GM03348 (cell line): ENCODE data around the gene KLHL40.
A peak's percentile ranks its signal among the peaks of the same experiment; 100 is the strongest.

ENCODE experiments used
- DNase-seq: peaks from one replicate; pipeline ENCODE4 v3.0.0; 2012; ENCODE audit warnings: low spot score

The KLHL40 gene

DNA sequence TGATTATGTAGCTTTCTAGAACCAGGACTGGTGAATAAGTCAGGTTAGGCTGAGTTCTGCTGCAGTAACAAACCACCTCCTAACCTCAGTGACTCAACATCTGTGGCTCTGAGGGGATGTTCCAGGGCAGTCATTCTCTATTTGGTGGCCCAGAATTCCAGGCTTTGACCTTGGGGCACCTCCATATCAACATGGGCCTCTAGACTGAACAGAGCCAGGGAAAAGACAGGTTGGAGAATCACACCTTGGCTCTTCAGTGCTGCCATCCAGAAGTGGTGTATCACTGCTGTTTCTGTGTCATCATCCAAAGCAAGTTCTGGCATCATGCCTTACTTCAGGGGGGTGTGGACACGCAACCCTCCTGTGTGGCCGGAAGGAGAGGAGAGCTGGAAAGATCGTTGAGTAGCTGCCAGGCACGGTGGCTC lies 16.5 kb upstream of the KLHL40 start:
- peak; percentile 18 for DNase-seq

DNA sequence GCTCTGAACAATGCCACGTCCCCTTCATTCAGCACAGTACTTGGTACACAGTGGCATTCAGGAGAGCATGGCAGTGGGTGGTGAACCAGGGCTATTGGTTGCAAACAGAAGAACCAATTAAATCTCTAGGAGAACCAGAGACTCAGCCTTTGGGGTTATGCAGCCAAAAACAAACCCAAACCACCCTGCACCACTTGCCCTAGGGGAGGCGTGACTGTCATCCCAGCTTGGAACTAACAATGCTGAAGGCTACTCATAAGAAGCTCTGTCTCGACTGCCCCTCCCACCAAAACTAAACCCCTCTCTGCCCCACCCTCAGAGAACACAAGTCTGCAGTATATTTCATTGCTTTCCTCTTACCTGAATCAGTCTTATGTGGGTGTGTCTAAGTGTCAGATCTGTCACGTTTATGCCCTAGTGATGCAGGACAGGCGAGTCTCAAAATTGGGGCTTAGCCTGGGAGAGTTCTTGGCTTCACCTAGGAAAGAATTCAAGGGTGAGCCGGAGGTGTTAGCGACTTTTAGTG lies 15.2 kb upstream of the KLHL40 start:
- DNase-seq, result no peak

DNA sequence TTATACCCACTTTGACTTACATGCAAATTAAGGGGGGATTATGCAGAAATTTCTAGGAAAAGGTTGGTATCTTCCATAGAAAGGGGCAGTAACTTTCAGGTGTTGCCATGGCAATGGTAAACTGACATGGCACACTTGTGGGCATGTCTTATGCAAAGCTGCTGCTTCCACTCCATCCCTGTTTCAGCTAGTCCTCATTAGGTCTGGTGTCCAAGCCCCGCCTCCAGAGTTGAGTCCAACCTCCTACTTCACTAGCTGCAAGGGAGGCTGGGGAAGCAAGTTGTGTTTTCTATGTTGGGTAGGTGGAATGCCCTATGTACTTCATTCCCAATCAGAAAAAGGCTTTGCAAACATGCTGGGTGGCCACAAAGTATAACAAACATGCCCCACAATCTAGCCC lies 14.7 kb upstream of the KLHL40 start:
- no peak for DNase-seq

DNA sequence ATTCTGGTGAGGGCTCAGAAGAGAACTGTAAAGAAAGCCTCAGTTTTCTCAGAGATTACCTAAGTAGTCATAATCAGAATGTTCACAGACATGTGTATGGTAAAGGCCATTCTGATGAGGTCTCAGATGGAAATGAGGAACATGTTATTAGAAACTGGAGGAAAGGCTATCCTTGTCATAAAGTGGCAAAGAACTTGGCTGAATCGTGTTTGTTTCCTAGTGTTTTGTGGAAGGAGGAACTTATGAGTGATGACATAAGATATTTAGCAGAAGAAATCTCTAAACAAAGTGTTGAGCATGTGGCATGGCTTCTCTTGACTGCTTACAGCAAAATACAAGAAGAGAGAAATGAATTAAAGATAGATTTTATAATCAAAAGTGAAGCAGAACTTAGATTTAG lies 12.8 kb upstream of the KLHL40 start:
- no peak for DNase-seq

DNA sequence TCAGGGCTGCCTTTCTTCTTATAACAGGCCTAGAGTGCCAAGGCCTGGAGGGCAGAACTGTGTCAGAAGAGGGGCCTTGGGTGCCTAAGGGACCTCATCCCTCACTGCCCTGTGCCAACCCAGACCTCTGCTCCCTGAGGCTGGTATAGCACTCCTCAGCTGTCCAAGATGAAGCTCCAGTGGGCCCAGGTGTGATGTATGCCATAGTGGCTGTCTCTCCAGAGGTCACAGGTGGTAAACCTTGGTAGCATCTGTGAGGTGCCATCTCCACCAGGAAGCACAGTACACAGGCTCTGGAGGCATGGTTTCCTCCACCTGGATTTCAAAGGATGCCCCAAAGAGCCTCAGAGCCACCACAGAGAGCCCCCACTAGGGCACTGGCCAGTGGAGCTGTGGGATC lies 12.3 kb upstream of the KLHL40 start:
- DNase-seq, result no peak

DNA sequence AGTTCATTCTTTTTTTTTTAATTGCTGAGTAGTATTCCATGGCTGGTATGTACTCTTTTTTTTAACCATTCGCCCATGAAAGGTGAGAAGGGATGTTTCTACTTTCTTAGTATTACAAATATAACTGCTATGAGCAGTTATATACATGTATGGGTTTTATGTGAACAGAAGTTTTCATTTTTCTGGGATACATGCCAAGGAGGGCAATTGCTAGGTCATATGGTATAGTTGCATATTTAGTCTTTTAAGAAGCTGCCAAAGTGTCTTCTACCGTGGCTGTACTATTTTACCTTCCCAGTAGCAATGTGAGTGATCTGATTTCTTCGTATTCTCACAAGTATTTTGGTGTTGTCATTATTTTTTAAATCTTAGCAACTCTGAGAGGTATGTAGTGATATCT lies 11.2 kb upstream of the KLHL40 start:
- no peak for DNase-seq

DNA sequence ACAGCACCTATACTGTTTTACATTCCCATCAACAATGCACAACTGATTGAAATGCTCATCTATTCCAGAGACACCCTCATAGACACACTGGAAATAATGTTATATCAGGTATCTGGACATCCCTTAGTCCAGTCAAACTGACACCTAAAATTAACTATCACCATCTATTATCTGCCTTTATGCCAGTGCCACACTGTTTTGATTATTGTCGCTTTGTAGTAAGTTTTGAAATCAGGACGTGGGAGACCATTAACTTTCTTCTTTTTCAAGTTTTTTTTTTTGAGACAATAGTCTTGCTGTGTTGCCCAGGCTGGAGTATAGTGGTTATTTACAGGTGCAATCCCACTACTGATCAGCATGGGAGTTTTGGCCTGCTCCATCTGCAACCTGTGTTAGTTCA lies 9.4 kb upstream of the KLHL40 start:
- DNase-seq, result no peak

DNA sequence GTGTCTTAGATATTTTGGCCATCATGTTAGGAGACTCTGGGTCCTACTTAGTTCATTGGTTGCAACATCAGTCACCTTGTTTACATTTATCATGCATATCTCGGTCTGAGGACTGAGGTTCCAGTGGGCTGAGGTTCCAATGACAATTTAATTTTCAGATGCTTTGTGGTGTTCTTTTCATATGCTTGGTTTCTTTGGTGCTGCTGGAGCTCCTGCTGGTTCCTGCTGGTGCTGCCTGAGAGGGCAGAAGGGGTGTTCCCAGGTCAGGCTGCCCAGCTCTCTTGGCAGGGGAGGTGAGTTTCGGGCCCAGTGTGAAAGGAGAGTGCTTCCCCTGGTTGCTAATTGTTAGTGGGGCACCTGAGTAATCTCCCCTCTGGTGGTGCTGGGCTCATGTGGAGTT lies 6.9 kb upstream of the KLHL40 start:
- DNase-seq, result no peak

DNA sequence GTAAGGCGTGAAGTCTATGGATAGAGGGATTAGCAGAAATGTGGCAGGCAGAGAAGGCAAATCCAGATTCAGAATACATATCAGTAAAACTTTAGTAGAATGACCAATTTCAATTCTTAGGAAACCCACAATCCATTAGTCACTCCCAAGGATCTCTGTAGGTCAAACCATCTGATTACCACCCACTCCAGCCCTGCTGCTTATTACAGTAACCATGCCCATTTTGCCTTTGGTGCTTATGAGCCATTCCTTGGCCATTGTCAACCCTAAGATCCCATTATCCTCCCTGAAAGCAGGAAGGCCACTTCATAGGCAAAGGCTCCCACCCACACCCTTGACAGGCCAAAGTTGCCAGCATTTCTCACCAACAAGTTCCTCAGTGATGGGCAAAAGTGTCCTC lies 5.1 kb upstream of the KLHL40 start:
- peak; percentile 56 for DNase-seq

DNA sequence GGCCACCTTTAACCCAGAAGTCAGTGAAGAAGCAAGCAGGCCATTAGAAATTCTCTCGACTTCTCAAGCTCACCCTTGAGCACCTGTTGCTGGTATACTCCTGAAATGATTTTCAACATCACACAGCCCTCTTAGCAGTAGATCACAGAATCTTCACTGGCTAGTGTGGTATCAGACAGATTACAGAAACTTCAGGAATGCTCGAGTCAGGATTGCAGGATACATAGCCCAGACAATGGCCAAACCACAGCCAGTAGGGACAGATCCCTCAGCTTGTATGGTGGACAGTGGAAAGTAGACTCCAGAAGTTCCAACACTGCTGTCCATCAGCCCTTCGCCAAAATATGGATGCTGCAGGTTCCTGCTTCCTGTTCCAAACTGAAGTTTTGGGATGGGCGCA lies 4.5 kb upstream of the KLHL40 start:
- peak; percentile 50 for DNase-seq

DNA sequence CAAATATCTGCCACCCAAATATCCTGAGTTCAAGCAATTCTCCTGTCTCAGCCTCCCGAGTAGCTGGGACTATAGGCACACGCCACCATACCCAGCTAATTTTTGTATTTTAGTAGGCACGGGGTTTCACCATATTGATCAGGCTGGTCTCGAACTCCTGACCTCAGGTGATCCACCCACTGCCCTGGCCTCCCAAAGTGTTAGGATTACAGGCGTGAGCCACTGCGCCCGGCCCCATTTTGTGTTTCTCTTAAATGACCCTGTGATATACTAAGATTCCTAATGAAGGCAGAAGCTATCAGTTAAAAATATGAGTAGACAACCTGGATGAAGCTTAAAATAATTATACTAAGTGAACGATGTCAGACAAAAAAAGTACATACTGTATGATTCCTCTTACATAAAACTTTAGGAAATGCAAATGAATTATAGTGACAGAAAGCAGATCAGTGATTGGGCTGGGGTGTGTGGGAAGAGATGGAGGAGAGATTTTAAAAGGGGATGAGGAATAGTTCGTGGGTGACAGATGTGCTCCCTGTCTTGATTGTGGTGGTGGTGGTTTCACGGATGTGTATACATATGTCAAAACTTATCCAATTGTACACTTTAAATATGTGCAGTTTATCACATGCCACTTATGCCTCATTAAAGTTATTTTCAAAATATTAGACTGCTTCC lies 3.8 kb upstream of the KLHL40 start:
- no peak for DNase-seq

DNA sequence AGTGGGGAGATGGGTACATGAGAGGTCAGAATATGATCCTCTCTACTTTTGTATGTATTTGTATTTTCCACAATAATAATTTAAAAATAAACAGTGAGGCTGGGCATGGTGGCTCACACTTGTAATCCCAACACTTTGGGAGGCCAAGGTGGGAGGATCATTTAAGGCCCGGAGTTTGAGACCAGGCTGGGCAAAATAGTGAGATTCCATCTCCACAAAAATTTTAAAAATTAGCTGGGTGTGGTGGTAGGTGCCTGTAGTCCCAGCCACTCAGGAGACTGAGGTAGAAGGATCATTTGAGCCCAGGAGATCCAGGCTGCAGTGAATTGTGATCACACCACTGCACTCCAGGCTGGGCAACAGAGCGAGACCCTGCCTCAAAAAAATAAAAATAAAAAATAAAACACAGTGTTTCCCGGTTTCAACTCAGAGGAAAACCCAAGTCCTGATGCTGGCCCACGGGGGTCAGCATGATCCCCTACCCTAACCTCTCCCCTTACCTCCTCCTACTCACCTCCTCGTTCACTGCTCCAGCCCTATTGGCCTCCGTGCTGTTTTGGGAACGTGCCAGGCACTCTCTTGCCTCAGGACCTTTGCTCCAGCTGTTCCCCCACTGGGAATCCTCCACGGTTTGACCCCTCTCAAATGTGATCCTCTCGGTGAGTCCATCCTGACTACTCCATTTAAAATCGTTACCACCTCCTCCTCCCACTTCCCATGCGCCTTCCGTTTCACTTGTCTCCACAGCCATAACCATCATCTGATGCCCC lies 2.9 kb upstream of the KLHL40 start:
- DNase-seq, result no peak

DNA sequence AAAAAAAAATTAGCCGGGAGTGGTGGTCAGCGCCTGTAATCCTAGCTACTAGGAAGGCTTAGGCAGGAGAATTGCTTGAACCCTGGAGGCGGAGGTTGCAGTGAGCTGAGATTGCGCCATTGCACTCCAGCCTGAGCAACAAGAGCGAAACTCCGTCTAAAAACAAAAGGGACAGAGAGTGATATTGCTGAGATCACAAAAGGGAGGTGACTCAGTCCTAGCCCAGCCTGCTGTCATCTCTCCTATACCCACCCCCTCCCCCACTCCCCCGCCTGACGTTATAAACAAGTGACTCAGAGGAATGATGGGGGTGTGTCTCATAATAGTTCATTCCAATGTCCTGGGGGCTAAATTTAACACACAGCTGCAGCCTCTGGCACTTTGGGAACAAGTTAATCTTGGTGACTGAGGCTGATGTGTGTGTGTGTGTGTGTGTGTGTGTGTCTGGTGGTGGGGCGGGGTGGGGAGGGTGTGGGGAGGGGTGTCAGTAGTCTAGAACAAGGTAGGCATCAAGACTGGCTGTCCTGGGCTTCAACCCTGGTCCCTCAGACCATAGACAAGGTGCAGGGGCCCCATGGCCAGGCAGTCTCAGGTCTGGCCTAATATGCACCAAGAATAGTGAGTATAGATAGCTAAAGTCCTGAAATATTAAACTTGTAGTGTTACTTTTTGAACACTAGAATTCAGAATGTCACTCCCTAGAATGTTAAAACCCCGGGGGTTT lies 1.3 kb upstream of the KLHL40 start:
- peak; percentile 95 for DNase-seq

DNA sequence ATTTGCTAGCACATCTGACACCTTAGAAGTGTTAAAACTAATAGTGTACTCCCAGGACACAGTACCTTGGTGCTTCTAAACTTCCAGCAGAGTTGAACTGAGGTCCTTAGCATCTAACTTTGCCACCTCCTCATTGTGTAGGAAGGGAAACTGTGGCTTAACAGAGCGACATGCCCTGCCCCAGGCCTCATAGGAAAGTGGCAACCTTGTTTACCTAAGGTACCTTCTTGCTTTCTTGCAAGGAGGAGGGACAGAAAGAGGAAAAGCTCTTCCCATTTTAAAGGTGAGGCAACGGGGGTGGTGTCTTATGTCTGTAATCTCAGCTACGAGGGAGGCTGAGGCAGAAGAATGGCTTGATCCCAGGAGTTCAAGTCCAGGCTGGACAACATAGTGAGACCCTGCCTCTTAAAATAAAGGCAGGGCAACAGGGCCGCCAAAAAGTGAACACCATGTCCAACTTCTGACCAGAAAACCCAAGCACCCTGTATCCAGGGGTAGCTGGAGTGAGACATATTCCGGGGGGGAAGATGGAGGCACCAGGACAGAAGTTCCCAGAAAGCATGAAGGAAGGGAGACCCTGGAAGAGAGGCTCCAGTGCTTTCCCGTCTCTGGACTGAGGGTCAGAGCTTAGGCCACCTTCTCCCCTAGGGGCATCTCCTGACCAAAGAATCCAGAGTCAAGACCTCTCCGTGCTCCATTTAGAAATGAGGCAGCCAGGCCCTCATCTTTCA lies 540 bp upstream of the KLHL40 start:
- DNase-seq, result no peak

DNA sequence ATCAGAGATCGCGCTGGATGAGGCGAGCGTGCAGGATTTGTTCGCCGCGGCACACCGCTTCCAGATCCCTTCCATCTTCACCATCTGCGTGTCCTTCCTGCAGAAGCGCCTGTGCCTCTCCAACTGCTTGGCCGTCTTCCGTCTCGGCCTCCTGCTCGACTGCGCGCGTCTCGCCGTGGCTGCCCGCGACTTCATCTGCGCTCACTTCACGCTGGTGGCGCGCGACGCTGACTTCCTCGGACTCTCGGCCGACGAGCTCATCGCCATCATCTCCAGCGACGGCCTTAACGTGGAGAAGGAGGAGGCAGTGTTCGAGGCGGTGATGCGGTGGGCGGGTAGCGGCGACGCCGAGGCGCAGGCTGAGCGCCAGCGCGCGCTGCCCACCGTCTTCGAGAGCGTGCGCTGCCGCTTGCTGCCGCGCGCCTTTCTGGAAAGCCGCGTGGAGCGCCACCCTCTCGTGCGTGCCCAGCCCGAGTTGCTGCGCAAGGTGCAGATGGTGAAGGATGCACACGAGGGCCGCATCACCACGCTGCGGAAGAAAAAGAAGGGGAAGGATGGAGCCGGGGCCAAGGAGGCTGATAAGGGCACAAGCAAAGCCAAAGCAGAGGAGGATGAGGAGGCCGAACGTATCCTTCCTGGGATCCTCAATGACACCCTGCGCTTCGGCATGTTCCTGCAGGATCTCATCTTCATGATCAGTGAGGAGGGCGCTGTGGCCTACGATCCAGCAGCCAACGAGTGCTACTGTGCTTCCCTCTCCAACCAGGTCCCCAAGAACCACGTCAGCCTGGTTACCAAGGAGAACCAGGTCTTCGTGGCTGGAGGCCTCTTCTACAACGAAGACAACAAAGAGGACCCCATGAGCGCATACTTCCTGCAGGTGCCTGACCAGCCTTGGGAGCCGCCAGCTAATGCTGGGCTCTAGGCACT lies 819 bp downstream of the KLHL40 start:
- DNase-seq, result no peak

DNA sequence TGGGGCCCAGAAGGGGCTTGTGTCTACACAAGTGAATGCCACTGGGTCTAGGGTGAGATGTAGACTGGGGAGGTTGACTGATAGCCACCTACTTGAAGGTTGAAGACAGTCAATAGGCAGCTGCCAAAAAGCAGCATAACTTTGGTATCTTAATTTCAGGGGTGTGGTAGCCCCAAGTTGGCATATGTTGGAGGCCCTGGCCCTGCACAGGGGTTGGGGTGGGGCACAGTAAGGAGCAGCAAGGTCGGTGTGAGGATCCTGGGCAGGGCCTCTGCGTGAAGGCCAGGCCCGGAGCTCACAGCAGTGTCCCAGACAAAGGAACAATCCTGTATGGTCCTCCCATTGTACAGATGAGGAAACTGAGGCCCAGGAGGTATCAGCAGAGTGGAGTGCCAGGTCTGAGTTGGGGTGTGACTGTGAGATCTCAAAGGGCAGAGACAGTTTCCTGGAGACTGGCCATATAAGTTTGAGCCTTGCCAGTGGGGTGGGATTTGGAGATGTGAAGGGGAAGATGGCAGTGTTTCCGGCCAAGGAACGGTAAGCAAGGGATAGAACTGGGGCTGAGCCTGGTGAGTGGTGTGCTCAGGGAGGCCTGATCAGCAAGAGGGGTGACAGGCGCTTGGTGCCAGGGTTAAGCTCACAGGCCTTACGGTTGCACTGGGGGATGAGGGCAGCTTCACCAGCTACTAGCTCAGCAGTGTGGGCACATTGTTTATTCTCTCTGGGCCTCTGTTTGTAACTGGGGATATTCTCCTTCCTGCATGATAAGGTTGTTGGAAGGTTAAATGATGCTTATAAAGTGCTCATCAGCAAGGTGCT lies 1.7 kb downstream of the KLHL40 start:
- DNase-seq, result no peak

DNA sequence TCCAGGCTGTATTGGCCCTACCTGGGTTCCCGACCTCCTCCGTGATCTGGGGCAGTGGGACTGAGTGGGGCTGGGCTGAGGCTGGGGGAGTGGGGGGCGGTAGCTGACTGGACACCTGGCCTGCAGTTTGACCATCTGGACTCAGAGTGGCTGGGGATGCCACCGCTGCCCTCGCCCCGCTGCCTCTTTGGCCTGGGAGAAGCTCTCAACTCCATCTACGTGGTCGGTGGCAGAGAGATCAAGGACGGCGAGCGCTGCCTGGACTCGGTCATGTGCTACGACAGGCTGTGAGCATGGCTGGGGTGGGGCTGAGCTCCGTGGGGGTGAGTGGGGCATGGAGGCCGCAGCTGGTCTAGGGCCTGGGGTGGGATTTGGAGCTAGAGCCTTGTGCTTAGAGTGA lies 2.7 kb downstream of the KLHL40 start:
- no peak for DNase-seq

DNA sequence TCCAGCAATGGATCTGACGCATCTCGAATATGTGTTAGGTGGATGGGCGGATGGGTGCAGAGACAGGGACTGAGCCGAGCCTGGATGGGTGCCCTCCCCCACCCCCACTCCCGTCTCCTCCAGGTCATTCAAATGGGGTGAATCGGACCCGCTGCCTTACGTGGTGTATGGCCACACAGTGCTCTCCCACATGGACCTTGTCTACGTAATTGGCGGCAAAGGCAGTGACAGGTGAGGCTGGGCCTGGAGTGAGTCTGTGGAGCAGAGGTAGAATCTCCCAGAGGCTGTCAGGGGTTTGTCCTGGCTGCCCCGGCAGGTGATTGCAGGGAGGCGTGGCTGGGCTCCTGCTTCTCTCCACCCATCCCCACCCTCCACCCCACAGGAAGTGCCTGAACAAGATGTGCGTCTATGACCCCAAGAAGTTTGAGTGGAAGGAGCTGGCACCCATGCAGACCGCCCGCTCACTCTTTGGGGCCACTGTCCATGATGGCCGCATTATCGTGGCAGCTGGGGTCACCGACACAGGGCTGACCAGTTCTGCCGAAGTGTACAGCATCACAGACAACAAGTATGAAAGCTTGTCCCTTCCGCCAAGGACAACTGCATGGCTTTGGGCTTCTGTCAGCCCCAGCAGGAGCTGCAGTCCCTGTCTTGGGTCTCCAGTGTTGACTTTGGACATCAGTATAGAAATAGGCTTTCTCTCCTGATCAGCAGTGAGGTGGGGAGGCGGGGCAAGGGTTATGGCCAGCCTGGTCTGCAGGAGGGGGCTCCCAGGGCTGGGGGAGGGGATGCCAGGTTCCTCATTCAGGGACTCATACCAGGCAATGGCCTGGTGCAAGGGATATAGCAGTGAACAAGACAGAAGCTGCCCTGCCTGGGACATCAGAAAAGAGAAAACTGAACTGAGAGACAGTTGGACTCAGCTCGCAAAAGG lies 3.4 kb downstream of the KLHL40 start:
- no peak for DNase-seq

DNA sequence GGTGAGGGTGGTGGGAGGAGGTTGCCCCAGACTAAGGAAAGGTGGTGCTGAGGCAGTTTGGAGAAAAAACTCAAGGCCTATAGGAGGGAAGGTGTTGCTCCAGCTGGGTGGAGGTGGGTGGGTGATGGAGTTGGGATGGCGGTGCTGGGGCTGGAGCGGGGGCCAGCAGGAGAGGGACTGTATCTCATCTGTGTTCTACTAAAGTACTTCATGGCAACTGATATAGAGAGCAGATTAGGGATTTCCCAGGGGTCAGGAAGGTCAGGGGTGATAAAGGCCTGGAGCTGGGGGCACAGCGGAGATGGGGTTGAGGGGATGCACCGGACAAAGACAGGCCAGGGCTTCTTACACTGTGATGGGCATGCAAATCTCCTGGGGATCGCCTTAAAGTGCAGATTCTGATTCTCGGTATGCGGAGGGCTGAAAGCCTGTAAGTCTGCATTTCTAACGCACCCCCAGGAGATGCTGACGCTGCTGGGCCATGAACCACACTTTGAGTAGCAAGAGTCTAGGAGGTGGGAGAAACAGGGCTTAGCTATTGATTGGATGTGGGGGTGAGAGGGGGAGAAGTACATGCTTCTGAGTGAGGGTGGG lies 4.2 kb downstream of the KLHL40 start:
- no peak for DNase-seq
